CD4-positive, CD25-positive, alpha-beta regulatory T cell (primary cell): ENCODE data around the gene GNG7. TPM values are rescaled to one million over a fixed set of nuclear protein-coding genes. Genes with fewer than 3 reads are reported as not detected.
A peak's percentile ranks its signal among the peaks of the same experiment; 100 is the strongest.

Source experiments
- ATAC-seq, 2 donors: fragments of 150-1000 bp; cut with Tn5 transposase; one replicate each; pipeline ENCODE4 v1.10.0; 2021; ENCODE audit warnings: low read depth in 2 of 2, moderate number of reproducible peaks in 2 of 2, moderate library complexity in 1 of 2
- DNase-seq, 3 donors: peaks; one replicate each; pipeline versions ENCODE4 v3.0.0 to v3.0.0-alpha.2; 2012 to 2022; ENCODE audit warnings: mixed read lengths in 1 of 3
- H3K27ac ChIP-seq: one replicate; pipeline ENCODE4 v1.7.0; 2013; ENCODE audit warnings: mild to moderate bottlenecking, low read length; ENCODE audit not compliant: insufficient read depth, poor library complexity, severe bottlenecking
- H3K27me3 ChIP-seq: one replicate; pipeline ENCODE4 v1.7.0; 2013; ENCODE audit warnings: low read length; ENCODE audit not compliant: control insufficient read depth, insufficient read depth
- H3K36me3 ChIP-seq: one replicate; pipeline ENCODE4 v1.7.0; 2013; ENCODE audit warnings: mild to moderate bottlenecking, low read length, moderate library complexity; ENCODE audit not compliant: control insufficient read depth, insufficient read depth
- H3K4me1 ChIP-seq: 2 replicates; pipeline ENCODE4 v1.7.0; 2013; ENCODE audit warnings: mild to moderate bottlenecking, low read length; ENCODE audit not compliant: insufficient read depth, control insufficient read depth, poor library complexity, severe bottlenecking
- H3K4me3 ChIP-seq: one replicate; pipeline ENCODE4 v1.7.0; 2013; ENCODE audit warnings: low read depth, mild to moderate bottlenecking, low read length, moderate library complexity
- H3K9me3 ChIP-seq, 2 experiments: 1 replicate in 1 of 2; 2 replicates in 1 of 2; pipeline ENCODE4 v1.7.0; 2013; ENCODE audit warnings: low read length in 2 of 2, mild to moderate bottlenecking in 1 of 2, moderate library complexity in 1 of 2; ENCODE audit not compliant: control insufficient read depth in 2 of 2
- H3K27ac Mint-ChIP-seq, 3 donors: one replicate each; pipeline ENCODE4 v1.8.0; 2020 to 2022; ENCODE audit warnings: mild to moderate bottlenecking in 3 of 3, mixed read lengths in 3 of 3, moderate library complexity in 2 of 3
- H3K27me3 Mint-ChIP-seq: one replicate; pipeline ENCODE4 v1.8.0; 2022; ENCODE audit warnings: mild to moderate bottlenecking, mixed read lengths
- H3K36me3 Mint-ChIP-seq: one replicate; pipeline ENCODE4 v1.8.0; 2020; ENCODE audit warnings: mixed read lengths
- H3K4me1 Mint-ChIP-seq, 4 donors: one replicate each; pipeline ENCODE4 v1.8.0; 2020 to 2022; ENCODE audit warnings: mixed read lengths in 4 of 4, mild to moderate bottlenecking in 1 of 4
- H3K4me3 Mint-ChIP-seq, 4 donors: one replicate each; pipeline ENCODE4 v1.8.0; 2020 to 2022; ENCODE audit warnings: mild to moderate bottlenecking in 4 of 4, mixed read lengths in 4 of 4, moderate library complexity in 3 of 4
- H3K9me3 Mint-ChIP-seq, 7 donors: one replicate each; pipeline ENCODE4 v1.8.0; 2020 to 2022; ENCODE audit warnings: mixed read lengths in 7 of 7, mild to moderate bottlenecking in 3 of 7, moderate library complexity in 2 of 7
- polyA plus RNA-seq, 4 donors: library from polyadenylated mRNA; unstranded; fragments of 300-500 nt; fragmentation: Illumina TruSeq; gene quantifications; one replicate each; pipeline ENCODE4 v1.2.3, GENCODE V29; 2021
- total RNA-seq: library from RNA; stranded (reverse); gene quantifications from one replicate; pipeline ENCODE4 v1.2.3, GENCODE V29; 2022

The GNG7 gene
- total and polyA plus RNA-seq, 5 donors from 2014 or later = 0.65 to 1.6 (median 1.2) TPM

DNA sequence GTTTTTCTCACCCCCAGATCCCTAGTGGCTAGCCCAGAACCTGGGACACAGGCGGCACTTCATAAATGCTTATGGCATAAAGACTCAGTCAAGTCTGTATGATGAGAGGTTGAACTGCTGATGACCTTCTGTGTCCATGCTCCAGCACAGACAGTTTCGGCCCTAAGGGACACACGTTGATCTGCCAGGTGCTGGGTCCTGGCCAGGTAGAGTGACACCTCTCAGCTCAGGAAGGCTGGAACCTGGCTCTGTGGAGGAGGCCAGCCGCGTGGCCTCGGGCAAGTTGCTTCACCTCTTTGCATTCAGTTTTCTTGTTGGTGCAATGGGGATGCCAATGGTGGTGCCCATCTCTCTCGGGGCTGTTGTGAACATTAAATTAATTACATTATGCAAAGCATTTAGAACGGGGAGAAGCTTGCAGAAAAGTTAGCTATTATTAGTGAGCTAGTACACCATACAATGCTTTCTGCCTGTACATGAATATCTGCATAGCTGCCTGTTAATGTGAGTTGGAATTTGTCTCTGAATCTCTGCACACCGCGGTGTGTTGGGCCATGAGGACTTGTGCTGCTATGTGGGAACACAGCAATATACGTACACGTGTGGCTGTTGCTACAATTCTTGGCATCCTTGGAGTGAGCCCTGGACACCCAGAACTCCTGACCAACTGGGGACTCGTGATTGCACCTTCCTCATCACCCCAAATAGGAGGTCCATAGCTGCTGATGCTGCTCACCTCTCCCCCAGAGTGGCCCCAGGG lies 218.1 kb downstream of the GNG7 start:
- Mint-ChIP-seq H3K4me1 (peaks cover 0 to 16% (median 6%) of the 10 kb centered on the region in 4 donors), H3K36me3 (peaks cover 5% of the 10 kb centered on the region), H3K4me3 (peak overlapping the region in 1 of 4 donors; percentile 15), H3K27ac (peak overlapping the region in 1 of 3 donors; percentile 29), H3K27me3 (peaks cover 30% of the 10 kb centered on the region), H3K9me3 (peaks cover 0 to 14% (median 3%) of the 10 kb centered on the region in 7 donors)
- Histone ChIP-seq H3K27ac (no peak overlapping the region), H3K27me3 (peaks cover 2% of the 10 kb centered on the region), H3K4me1 (peaks cover 13% of the 10 kb centered on the region), H3K36me3 (no peaks in the 10 kb centered on the region), H3K9me3 (peaks cover 3 to 6% of the 10 kb centered on the region in 2 experiments), H3K4me3 (no peak overlapping the region)
- no peak for DNase-seq
- ATAC-seq = no peak

GRCh38 chr19:2483484-2484151 lies 218.9 kb downstream of the GNG7 start:
- H3K27me3 Mint-ChIP-seq = peaks cover 27% of the 10 kb centered on the region
- no peak overlapping the region for H3K27ac ChIP-seq
- H3K9me3 Mint-ChIP-seq = peaks cover 0 to 14% (median 3%) of the 10 kb centered on the region in 7 donors
- H3K27ac Mint-ChIP-seq = no peak overlapping the region
- no peaks in the 10 kb centered on the region for H3K36me3 ChIP-seq
- ATAC-seq (no peak), DNase-seq (no peak)
- peak overlapping the region in 1 of 4 donors; percentile 6 for H3K4me3 Mint-ChIP-seq
- peaks cover 12% of the 10 kb centered on the region for H3K4me1 ChIP-seq
- H3K4me3 ChIP-seq = no peak overlapping the region
- H3K9me3 ChIP-seq = peaks cover 3 to 6% of the 10 kb centered on the region in 2 experiments
- H3K4me1 Mint-ChIP-seq = peaks cover 0 to 17% (median 6%) of the 10 kb centered on the region in 4 donors
- H3K27me3 ChIP-seq = peaks cover 2% of the 10 kb centered on the region
- H3K36me3 Mint-ChIP-seq = peaks cover 5% of the 10 kb centered on the region

DNA sequence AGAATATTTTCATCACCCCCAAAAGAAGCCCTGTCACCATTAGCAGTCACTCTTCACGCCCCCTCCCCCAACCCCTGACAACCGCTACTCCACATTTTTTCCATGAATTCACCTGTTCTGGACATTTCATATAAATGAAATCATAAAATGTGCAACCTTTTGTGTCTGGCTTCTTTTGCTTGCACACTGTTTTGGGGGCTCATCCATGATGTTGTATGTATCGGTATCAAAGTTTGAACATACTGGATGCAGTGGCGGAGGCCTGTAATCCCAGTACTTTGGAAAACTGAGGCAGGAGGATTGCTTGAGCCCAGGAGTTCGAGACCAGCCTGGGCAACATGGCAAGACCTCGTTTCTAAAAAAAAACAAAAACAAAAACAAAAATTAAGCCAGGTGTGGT lies 219.4 kb downstream of the GNG7 start:
- Mint-ChIP-seq H3K4me3 (peak overlapping the region in 1 of 4 donors; percentile 38), H3K36me3 (peaks cover 8% of the 10 kb centered on the region), H3K27me3 (peaks cover 27% of the 10 kb centered on the region), H3K4me1 (peaks cover 0 to 19% (median 10%) of the 10 kb centered on the region in 4 donors), H3K9me3 (peaks cover 0 to 14% (median 3%) of the 10 kb centered on the region in 7 donors), H3K27ac (peak overlapping the region in 1 of 3 donors; percentile 73)
- ATAC-seq (no peak), DNase-seq (no peak)
- Histone ChIP-seq H3K4me1 (peaks cover 15% of the 10 kb centered on the region), H3K9me3 (peaks cover 3 to 6% of the 10 kb centered on the region in 2 experiments), H3K27me3 (no peaks in the 10 kb centered on the region), H3K4me3 (no peak overlapping the region), H3K36me3 (no peaks in the 10 kb centered on the region), H3K27ac (no peak overlapping the region)

DNA sequence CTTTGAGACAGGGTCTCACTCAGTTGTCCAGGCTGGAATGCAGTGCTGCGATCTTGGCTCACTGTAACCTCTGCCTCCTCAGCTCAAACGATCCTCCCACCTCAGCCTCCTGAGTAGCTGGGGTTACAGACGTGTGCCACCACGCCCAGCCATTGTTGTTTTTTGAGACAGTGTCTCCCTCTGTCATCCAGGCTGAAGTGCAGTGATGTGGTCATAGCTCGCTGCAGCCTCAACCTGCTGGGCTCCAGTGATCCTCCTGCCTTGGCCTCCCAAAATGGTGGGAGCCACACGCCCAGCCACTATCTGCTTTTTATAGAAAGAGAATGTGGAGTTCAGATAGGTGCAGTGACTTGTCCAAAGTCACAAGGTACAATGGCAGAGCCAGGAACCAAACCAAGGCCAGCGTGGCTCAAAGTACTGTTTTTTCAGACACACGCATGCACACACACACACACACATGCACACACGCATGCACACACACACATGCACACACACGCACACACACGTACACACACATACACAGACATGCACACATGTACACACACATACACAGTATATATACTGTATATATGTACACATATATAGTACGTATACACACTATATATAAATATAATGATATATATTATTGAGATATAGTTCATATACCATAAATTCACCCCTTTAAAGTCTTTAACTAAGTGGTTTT lies 220.0 kb downstream of the GNG7 start:
- ATAC-seq (no peak), DNase-seq (no peak)
- Mint-ChIP-seq H3K4me1 (peaks cover 0 to 19% (median 13%) of the 10 kb centered on the region in 4 donors), H3K4me3 (peak overlapping the region in 2 of 4 donors; percentile 13 to 38), H3K27ac (peak overlapping the region in 1 of 3 donors; percentile 20), H3K27me3 (peaks cover 23% of the 10 kb centered on the region), H3K36me3 (peaks cover 11% of the 10 kb centered on the region), H3K9me3 (peaks cover 0 to 14% (median 3%) of the 10 kb centered on the region in 7 donors)
- H3K4me1 ChIP-seq = peaks cover 19% of the 10 kb centered on the region
- H3K27me3 ChIP-seq = no peaks in the 10 kb centered on the region
- no peak overlapping the region for H3K4me3 ChIP-seq
- H3K27ac ChIP-seq = no peak overlapping the region
- no peaks in the 10 kb centered on the region for H3K36me3 ChIP-seq
- H3K9me3 ChIP-seq = peaks cover 3 to 6% of the 10 kb centered on the region in 2 experiments

GRCh38 chr19:2481466-2481865 lies 221.0 kb downstream of the GNG7 start:
- Mint-ChIP-seq H3K27me3 (peaks cover 19% of the 10 kb centered on the region), H3K27ac (no peak overlapping the region), H3K36me3 (peaks cover 11% of the 10 kb centered on the region), H3K9me3 (peaks cover 0 to 14% (median 3%) of the 10 kb centered on the region in 7 donors), H3K4me3 (peak overlapping the region in 3 of 4 donors; percentile 4 to 89 (median 43)), H3K4me1 (peaks cover 0 to 19% (median 13%) of the 10 kb centered on the region in 4 donors)
- Histone ChIP-seq H3K27me3 (no peaks in the 10 kb centered on the region), H3K36me3 (no peaks in the 10 kb centered on the region), H3K9me3 (peaks cover 3 to 6% of the 10 kb centered on the region in 2 experiments), H3K4me3 (no peak overlapping the region), H3K27ac (no peak overlapping the region), H3K4me1 (peaks cover 22% of the 10 kb centered on the region)
- DNase-seq (no peak), ATAC-seq (no peak)

DNA sequence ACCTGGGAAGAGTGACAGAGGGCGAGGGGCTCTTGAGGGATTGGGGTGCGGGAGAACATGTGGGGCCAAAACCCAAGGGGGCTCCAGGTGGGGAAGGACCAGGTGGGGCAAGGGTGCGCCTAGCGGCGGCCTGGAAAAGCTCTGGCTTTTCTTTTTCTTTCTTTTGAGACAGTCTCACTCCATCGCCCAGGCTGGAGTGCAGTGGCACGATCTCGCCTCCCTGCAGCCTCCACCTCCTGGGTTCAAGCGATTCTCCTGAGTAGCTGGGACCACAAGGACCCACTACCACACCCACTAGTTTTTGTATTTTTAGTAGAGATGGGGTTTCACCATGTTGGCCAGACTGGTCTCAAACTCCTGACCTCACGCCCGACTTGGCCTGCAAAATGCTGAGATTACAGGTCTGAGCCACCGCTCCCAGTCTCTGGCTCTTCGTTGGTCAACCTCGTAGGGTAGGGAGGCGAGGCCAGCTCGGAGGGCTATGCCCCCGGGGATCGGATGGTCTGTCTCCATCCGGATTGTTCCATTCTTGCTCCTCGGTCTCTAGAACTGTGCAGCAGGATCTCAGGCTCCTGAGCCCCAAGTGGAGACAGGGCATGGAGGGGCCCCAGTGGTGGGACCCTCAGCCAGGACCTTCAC lies 222.8 kb downstream of the GNG7 start:
- peaks cover 0 to 14% (median 4%) of the 10 kb centered on the region in 7 donors for H3K9me3 Mint-ChIP-seq
- Histone ChIP-seq H3K27ac (peak overlapping the region; percentile 85), H3K36me3 (no peaks in the 10 kb centered on the region), H3K9me3 (peaks cover 3 to 6% of the 10 kb centered on the region in 2 experiments), H3K4me3 (no peak overlapping the region), H3K27me3 (no peaks in the 10 kb centered on the region), H3K4me1 (peaks cover 32% of the 10 kb centered on the region)
- DNase-seq (no peak), ATAC-seq (no peak)
- H3K27me3 Mint-ChIP-seq = peaks cover 20% of the 10 kb centered on the region
- peaks cover 11% of the 10 kb centered on the region for H3K36me3 Mint-ChIP-seq
- peak overlapping the region; percentile 70 to 89 (median 84) for H3K4me3 Mint-ChIP-seq
- peak overlapping the region; percentile 51 to 90 (median 52) for H3K27ac Mint-ChIP-seq
- H3K4me1 Mint-ChIP-seq = peaks cover 0 to 21% (median 12%) of the 10 kb centered on the region in 4 donors
